ENCODE data around the gene GNL2. TPM values are rescaled to one million over a fixed set of nuclear protein-coding genes. Genes with fewer than 3 reads are reported as not detected.

GNL2 gene
- total and polyA plus RNA-seq, 9 of the 15 experiments (the other 6 are each of a cell fraction or from before 2014, with no cell fraction given) = 156 to 371 (median 263) TPM

- TF ChIP-seq ARID3A (IDR thresholded peaks at IDR 0.05; ENCODE audit: borderline replicate concordance, low read depth, low read length) (no peak), ZKSCAN3 (CRISPR knock-in tag; IDR thresholded peaks at IDR 0.05) (no peak), NRF1 (conservative IDR thresholded peaks at IDR 0.05 in 1 of 2, IDR thresholded peaks at IDR 0.05 in 1 of 2) (no peak), RBM25 (IDR thresholded peaks at IDR 0.05; ENCODE audit: low read depth, low read length, severe bottlenecking) (peak; percentile 87), KDM1A (IDR thresholded peaks at IDR 0.05) (peak; percentile 68 to 82; a peak in 3 of 4 replicates), KDM5B (IDR thresholded peaks at IDR 0.05; ENCODE audit: insufficient replicate concordance, low read depth, low read length) (no peak), ZNF830 (CRISPR knock-in tag; IDR thresholded peaks at IDR 0.05) (no peak), REST (IDR thresholded peaks at IDR 0.05; ENCODE audit: borderline replicate concordance) (no peak), REST (CRISPR knock-in tag; IDR thresholded peaks at IDR 0.05; ENCODE audit: low read depth) (no peak), SLC30A9 (CRISPR knock-in tag; IDR thresholded peaks at IDR 0.05) (no peak), RCOR1 (IDR thresholded peaks at IDR 0.05; ENCODE audit: borderline replicate concordance in 1 of 2, low read depth in 2 of 2, low read length in 2 of 2) (peak in 1 of 2 experiments; percentile 55; a peak in 1 of 4 replicates), CUX1 (CRISPR knock-in tag; IDR thresholded peaks at IDR 0.05) (no peak)
Observed at GRCh38 chr1:37533317-37534093, 62.2 kb downstream of the GNL2 start (continued).
